Mucosa of descending colon (tissue), 3 donors: ENCODE results near the gene SP1. TPM values are rescaled to one million over a fixed set of nuclear protein-coding genes. Genes with fewer than 3 reads are reported as not detected.

Experiments
- ATAC-seq: fragments of 200-7000 bp; cut with Tn5 transposase; one replicate; pipeline ENCODE4 v1.9.1; 2020; ENCODE audit warnings: mild to moderate bottlenecking, moderate library complexity
- DNase-seq, 3 donors: peaks; one replicate each; pipeline ENCODE4 v3.0.0-alpha.2; 2020
- H3K36me3 ChIP-seq: fragments of 200-600 bp; one replicate; pipeline ENCODE4 v1.8.0; 2021; ENCODE audit warnings: low read depth, mild to moderate bottlenecking
- H3K4me1 ChIP-seq: fragments of 200-600 bp; one replicate; pipeline ENCODE4 v1.8.0; 2021; ENCODE audit warnings: low read depth, mild to moderate bottlenecking
- H3K4me3 ChIP-seq: fragments of 200-600 bp; one replicate; pipeline ENCODE4 v1.8.0; 2021; ENCODE audit warnings: mild to moderate bottlenecking
- H3K9me3 ChIP-seq: fragments of 200-600 bp; one replicate; pipeline ENCODE4 v1.8.0; 2021; ENCODE audit warnings: mild to moderate bottlenecking
- CTCF ChIP-seq: fragments of 200-600 bp; IDR thresholded peaks from one replicate; pipeline ENCODE4 v1.8.0; 2022; ENCODE audit warnings: antibody characterized with exemption, mild to moderate bottlenecking
- intact Hi-C, 2 donors: fragments of 100-400 bp; cut with DNase I in 1 of 2; cut with micrococcal nuclease in 1 of 2; formaldehyde crosslinking; loops; one replicate each; pipeline versions ENCODE4 v1.11.0 to v1.11.1; 2022; cut with DNase I, micrococcal nuclease
- total RNA-seq, 3 donors: library from RNA; stranded (reverse); fragmentation: NEBNext Ultra II Directional in 2 of 3; extraction: Animal tissue kit (Norgen Biotek cat#: 25700) in 2 of 3; gene quantifications; one replicate each; pipeline versions ENCODE4 v1.2.1 to v1.2.4, GENCODE V29; 2021 to 2023
- donor health status: DM: no; HTN: no; CAD: no; lungs with moderate emphysema.
- donor health status: DM: no; HTN: no; CAD: no.
- donor health status: DM: no; HTN: yes; CAD: no.

Gene SP1
- total RNA-seq, 3 donors from 2014 or later: 96.1 to 111 (median 105) TPM

- Histone ChIP-seq H3K36me3 (peaks cover 50% of the 10 kb centered on the region), H3K4me1 (no peaks in the 10 kb centered on the region), H3K9me3 (no peaks in the 10 kb centered on the region), H3K4me3 (no peak overlapping the region)
- intact Hi-C loops: no loop called here
- TF ChIP-seq CTCF: no peak
- no peak for ATAC-seq
- DNase-seq: no peak
These were observed 85.7 kb downstream of the SP1 start for GRCh38 chr12:53465679-53466078.

Other genes with a start within 250 kb of the SP1 start
- 10 to 100 TPM; 26.1 to 52.9 (median 46.0) TPM for gene ZNF740, start 199.5 kb upstream of the SP1 start, total RNA-seq
- gene CSAD, start 199.3 kb upstream of the SP1 start, total RNA-seq: 10 to 100 TPM; 23.4 to 44.4 (median 38.7) TPM
- gene ITGB7, start 172.9 kb upstream of the SP1 start, total RNA-seq: 10 to 100 TPM in 1 of 3 donors, 1 to 10 TPM in 2; 6.2 to 13.8 (median 7.3) TPM
- 10 to 100 TPM; 10.7 to 35.3 (median 16.9) TPM for gene RARG, start 148.0 kb upstream of the SP1 start, total RNA-seq
- 10 to 100 TPM in 1 of 3 donors, 1 to 10 TPM in 2; 4.5 to 13.1 (median 5.8) TPM for gene ESPL1, start 111.9 kb upstream of the SP1 start, total RNA-seq
- gene PFDN5, start 84.6 kb upstream of the SP1 start, total RNA-seq: 100 to 1,000 TPM; 262 to 390 (median 268) TPM
- gene MYG1, start 80.5 kb upstream of the SP1 start, total RNA-seq: 10 to 100 TPM; 35.4 to 54.9 (median 38.0) TPM
- gene AAAS, start 58.6 kb upstream of the SP1 start, total RNA-seq: 10 to 100 TPM; 40.2 to 46.9 (median 46.3) TPM
- not detected for gene SP7, start 43.8 kb upstream of the SP1 start, total RNA-seq
- gene AMHR2, start 43.7 kb downstream of the SP1 start, total RNA-seq: under 1 TPM in 1 of 3 donors, not detected in 2; 0.16 TPM
- gene PRR13, start 61.6 kb downstream of the SP1 start, total RNA-seq: 100 to 1,000 TPM; 283 to 581 (median 528) TPM
- 100 to 1,000 TPM; 584 to 701 (median 615) TPM for gene PCBP2, start 71.9 kb downstream of the SP1 start, total RNA-seq
- gene MAP3K12, start 119.3 kb downstream of the SP1 start, total RNA-seq: 10 to 100 TPM in 1 of 3 donors, 1 to 10 TPM in 2; 3.2 to 18.8 (median 8.9) TPM
- gene TARBP2, start 121.1 kb downstream of the SP1 start, total RNA-seq: 10 to 100 TPM; 22.9 to 26.8 (median 25.1) TPM
- not detected for gene NPFF, start 127.3 kb downstream of the SP1 start, total RNA-seq
- 10 to 100 TPM; 35.6 to 50.9 (median 42.8) TPM for gene ATF7, start 246.2 kb downstream of the SP1 start, total RNA-seq